ENCODE measurements around the gene SNX12.

SNX12 gene

DNA sequence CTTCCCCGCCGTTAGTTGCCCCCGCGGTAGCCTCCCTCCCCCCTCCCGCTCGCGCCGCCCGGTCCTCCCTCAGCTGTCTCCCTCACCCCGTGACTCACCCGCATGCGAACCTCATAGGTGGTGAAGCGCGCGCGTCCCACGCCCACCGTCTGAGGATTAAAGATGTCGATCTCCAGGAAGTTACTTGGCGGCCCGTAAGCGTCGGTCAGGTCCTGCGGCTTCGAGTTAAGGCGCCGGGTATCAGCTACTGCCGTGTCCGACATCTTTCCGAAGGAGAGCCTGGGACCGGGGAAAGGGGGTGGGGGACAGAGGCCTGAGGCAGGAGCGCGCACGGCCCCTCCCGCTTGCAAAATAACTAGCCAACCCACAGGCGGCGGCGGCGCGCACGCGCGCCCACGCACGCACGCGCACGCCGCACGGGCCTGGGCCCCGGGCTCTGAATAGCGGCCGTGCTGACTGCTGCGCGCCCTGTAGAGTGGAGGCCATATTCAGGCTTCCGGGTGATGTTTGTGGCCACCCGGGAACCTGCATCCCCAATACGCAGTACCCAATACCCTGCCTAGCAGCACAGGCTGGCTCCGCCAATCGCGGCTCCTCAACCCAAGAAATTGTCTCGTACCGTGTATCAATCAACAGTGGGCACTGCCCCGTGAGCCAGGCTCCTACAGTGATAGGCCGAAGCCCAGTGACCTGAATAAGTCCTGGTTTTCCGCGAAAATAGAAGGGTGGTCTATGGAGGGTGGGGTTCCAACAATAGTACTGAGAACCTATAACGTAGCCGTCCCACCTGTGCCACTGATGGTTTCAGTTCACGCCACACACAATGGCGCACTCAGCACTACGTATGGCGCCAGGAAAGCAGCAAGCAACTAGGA, at the start of gene SNX12:
Gene SNX12, minus strand, starts transcription at position 291 of the 875 bp plus-strand sequence. Its CDS starts 28 bp downstream, at position 263.
- peak; percentile 86 for DNase-seq

DNA sequence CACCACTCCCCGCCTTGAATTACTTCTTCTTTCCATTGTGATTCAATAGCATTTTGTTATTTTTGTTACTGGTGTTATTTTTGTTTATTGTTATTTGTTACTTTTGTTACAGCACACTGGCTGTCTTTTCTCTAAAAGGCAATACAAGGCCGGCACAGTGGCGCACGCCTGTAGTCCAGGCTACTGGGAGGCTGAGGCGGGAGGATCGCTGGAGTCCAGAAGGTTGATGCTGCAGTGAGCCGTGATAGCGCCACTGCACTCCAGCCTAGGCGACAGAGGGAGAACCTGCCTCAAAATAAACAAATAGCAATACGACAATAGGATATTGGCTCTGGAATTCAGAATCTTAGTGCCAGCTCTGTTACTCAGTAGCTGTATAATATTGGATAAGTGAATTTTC, 49.2 kb upstream of the SNX12 start:
- no peak for DNase-seq

DNA sequence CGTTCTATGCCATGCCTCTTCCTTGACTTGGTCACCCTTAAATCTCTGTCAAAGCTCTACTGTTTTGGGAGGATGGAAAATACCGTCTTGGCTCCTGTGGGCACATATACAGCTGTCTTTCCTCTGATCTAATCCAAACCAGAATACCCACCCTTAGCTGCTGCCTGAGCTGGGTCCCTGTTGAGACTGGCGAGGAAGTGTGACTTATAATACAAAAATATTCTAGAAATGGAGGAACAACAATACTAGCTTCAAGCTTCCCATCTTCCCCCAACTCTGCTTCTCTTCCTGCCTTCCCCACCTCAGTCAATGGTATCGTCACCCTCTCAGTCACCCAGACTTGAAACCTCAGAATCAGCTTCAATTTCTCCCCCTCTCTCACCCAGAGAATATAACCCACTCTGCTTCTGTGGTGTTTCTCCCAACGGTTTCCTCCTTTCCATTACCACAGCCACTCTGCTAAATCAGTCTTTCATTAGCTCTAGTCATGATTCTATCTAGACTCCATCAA, 43.8 kb upstream of the SNX12 start:
- DNase-seq, result no peak

DNA sequence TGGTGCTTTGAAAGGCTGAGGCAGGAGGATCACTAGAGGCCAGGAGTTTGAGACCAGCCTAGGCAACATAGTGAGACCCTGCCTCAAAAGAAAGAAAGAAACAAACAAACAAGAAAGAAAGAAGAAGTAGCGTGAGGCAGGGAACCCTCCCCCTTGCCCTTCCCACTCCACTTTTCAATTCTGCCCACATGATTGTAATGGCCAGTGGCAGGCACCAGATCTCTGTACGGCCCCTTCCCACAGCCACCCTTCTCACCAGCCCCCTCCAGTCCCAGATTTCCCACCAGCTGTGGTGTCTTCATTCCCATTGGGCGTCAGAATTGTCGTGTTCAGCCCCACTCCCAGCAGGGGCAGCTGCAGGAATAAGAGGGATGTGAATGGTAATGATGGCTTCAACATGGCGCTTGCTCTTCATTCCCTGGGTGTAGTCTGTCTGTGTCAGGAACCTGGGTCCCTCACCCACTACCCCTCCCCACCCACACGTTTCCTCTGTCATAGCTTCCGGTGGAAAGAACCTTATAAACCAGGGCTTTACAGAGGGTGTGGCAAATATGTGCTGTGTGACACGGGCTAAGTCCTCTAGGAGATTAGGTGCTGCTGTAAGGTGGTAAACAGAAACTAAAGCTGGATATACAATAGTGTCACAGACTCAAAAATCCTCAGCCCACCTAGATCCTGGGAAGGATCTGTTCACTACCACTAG, 43.2 kb upstream of the SNX12 start, which contains the start of gene IL2RG:
Gene IL2RG, minus strand, starts transcription at position 437 of the 703 bp plus-strand sequence. Its CDS starts 38 bp downstream, at position 399.
- DNase-seq, result peak; percentile 75

DNA sequence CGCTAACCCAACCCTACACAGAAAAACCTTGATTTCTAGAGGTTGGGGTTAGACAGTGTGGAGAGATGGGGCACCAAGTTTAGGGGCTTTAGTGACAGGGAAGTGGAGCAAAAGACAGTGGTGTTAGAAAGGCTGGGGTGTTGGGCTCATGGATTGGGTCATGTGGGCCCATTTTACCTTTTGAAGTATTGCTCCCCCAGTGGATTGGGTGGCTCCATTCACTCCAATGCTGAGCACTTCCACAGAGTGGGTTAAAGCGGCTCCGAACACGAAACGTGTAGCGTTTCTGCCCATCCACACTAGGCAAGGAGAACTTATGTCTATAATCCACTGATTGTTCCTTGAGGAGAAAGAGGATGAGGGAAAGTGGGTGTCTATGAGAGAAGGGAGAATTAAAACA, 40.9 kb upstream of the SNX12 start:
- DNase-seq, result no peak

DNA sequence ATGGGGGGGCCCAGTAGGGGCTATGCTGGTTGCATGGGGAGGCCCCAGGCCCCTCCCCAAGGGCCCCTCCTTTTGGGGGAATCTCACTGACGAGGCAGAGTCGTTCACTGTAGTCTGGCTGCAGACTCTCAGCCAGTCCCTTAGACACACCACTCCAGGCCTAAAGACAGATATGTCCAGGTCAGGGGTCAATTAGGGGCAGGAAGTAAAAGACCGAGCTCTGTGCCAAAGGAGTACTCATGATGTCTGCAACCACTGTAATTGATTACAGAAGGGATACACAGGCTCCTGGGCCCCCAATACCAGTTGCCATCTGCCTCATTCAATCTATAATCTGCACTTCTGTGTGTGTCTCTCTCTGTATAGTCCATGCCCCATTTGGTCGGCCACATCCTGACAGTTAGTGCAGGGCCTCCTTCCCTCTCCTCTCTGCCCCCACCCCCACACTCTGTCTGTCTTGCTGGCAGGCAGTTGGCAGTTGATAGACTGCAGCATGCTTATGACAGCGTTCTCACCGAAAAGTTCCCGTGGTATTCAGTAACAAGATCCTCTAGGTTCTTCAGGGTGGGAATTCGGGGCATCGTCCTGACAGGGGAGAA, 39.7 kb upstream of the SNX12 start:
- DNase-seq, result peak; percentile 46

DNA sequence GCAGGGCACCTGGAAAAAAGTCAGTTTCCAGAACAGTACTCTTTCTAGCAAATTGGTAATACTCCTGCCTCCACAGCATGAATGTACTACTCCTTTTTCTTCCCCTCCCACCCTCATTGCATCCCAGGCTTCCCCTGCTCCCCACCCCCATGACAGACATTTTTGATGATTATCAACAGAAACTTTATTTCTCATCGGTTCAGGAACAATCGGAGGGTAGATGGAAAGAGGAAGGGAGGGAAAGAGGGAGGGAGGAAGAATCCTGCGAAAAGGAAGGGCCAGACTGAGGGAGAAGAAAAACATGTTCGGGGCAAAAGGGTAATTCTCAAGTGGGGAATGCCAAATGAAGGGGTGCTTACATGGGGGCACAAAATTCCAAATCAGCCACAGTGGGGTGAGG, 39.1 kb upstream of the SNX12 start:
- DNase-seq, result no peak

DNA sequence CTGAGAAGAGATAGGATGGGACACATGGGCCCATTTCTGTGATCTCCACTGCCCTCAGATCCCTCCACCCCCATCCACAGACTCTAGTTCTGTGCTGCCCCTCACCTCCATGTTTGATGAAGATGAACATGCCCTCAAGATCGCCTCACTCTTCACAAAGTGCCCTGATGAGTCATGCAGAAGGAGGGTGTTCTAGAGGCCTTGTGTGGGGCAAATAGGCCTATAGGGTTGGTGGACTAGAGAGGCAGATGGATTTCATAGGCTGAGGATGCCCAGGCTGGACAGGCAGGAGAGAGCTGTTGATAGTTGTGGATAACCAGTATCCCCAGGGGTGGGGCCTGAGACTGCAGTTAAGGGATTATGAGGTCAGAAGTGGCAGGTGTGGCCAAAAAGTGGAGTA, 38.3 kb upstream of the SNX12 start, which contains the start of gene CXorf65:
Gene CXorf65, minus strand, starts transcription at position 314 of the 400 bp plus-strand sequence. Its CDS starts 184 bp downstream, at position 130.
- no peak for DNase-seq

DNA sequence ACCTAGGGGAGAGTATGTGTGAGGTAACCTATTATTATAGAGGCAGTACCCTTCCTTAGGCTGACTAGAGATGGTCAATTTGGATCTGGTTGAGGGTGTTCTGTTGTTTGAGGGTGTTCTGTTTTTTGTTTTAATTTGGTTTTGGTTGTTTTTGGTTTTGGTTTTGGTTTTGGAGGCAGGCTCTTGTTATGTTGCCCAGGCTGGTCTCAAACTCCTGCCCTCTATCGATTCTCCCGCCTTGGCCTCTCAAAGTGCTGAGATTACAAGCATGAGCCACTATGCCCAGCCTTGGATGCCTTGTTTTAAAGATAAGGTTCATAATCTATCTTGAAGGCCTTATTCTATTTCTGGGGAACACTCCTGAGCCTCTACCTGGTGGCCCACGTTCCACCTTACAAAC, 37.5 kb upstream of the SNX12 start:
- no peak for DNase-seq

DNA sequence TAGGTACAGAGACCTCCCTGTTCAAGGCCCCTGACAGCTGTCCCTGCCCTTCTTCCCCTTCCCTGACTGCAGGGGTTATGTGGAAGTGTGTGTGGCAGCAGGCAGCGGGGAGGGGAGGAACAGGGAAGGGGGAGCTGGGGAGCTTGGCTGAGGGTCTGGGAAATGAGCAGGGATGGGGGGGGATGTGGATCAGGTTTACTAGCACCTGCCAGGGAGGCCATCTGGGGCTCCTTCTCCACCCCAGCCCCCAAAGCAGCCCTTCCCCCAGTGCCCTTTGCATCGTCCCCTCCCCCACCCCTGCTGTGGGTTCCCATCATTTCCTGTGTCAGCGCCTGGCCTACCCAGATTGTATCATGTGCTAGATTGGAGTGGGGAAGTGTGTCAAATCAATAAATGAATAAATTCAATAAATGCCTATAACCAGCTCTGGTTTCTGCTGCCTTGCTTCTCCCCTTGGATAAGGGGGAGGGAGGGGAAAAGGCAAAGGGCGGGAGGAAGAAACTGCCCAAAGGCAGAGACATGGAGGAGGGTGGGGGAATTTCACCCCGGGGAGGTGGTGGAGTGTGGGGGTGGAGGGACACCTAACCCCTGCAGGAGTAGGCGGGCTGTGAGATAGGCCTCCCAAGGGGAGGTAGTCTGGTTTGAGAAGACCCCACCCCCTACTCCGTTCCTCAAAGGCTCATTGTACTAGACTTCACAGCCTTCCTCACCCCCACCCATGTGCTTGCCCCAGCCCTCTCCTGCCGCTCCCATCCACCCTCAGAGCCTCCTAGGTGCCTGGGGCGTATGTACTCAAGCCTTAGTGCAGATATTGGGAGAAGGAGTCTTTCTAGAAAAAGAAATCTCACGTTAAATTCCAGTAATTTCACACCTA, 35.2 kb upstream of the SNX12 start:
- DNase-seq, result peak; percentile 67

DNA sequence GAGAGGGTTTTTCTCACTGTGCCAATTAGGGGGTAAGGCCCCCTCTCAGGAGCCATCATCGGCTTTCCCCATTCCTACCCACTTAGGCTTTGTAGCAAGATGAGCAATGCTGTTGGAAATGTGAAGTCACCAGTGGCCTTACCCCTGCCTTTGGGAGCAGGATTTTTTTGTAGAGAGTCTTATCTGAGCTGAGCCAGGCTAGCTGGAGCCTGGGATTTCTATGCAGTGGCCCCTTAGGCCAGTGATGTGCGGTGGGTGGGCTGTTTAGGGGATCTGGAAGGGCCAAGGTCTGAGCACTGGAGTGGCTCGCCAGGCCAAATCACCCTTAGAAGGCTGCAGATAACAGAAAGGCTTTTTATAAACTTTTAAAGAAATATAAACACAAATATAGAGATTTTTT, 34.2 kb upstream of the SNX12 start:
- no peak for DNase-seq

DNA sequence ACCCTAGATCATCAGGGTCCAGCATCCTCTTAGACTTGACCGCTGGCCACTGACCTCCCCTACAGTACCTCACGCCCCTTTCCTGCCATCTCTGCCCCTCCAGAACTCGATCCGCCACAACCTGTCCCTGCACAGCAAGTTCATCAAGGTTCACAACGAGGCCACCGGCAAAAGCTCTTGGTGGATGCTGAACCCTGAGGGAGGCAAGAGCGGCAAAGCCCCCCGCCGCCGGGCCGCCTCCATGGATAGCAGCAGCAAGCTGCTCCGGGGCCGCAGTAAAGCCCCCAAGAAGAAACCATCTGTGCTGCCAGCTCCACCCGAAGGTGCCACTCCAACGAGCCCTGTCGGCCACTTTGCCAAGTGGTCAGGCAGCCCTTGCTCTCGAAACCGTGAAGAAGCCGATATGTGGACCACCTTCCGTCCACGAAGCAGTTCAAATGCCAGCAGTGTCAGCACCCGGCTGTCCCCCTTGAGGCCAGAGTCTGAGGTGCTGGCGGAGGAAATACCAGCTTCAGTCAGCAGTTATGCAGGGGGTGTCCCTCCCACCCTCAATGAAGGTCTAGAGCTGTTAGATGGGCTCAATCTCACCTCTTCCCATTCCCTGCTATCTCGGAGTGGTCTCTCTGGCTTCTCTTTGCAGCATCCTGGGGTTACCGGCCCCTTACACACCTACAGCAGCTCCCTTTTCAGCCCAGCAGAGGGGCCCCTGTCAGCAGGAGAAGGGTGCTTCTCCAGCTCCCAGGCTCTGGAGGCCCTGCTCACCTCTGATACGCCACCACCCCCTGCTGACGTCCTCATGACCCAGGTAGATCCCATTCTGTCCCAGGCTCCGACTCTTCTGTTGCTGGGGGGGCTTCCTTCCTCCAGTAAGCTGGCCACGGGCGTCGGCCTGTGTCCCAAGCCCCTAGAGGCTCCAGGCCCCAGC, 32.7 kb upstream of the SNX12 start:
- no peak for DNase-seq

DNA sequence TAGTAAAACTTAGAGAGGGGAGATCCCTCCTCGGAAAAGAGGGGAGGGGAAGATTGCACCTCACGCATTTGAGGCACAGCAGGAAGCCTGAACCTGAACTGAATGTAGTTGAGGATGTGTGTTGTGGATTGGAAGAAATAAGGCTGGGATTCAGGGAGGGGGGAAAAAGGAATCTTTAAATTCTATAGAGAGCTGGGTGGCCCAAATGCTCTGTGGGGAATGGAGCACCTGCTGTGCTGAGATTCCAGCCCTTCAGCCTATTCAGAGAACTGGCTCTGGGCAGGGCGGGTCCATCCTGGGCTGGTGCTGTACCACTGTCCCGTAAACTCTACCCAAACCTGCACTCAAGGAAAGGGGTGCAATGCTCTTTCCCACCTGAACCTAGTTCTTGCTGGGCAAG, 31.6 kb upstream of the SNX12 start:
- DNase-seq, result no peak

DNA sequence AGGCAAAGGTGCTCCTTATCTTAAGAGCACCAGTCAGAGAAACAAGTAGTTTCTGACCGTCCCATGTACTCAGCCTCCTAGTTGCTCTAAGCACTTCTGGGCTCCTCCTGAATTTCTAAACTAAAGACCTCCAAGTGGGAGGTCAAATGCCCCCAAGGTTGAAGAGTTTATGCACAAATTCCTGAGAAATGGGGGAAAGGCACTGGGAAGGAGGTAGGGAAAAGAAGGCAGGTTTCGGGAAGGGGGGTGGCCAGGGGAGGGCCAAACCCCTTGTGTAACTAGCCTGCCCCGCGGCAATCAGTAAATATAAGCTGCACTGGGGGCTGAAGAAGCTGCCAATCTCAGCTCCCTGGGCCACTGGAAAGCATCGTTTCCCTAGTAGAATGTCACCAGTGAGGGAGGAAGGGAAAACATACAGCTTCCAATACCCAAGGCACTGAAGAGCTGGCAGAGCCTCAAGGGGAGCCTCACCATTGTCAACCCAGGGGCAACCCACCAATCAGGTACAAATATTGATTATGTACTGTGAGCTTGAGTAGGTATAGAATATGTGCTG, 30.9 kb upstream of the SNX12 start:
- DNase-seq, result no peak

DNA sequence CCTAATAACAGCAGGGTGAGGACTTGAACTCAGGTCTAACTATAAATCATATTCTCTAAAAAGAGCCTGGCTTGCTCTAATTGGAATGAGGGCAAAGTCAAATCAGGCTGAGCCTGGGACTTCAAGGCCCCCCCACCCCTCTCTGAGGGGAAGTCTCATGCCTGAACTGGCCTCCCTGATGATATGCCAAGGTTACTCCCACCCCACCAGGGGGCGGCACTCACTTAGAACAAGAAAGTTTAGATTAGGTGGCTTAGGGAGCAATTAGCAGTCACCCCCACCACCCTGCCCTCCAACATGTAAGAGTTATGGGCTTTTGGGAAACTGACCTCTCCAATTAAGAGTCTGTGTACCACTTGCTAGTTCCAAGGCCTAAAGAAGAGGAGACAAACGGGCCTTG, 30.2 kb upstream of the SNX12 start:
- peak; percentile 75 for DNase-seq

DNA sequence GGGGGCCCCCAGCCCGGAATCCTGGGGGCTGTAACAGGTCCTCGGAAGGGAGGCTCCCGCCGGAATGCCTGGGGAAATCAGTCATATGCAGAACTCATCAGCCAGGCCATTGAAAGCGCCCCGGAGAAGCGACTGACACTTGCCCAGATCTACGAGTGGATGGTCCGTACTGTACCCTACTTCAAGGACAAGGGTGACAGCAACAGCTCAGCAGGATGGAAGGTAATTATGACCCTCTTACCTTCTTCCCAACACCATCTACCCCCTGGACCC, 28.6 kb upstream of the SNX12 start:
- DNase-seq, result no peak

DNA sequence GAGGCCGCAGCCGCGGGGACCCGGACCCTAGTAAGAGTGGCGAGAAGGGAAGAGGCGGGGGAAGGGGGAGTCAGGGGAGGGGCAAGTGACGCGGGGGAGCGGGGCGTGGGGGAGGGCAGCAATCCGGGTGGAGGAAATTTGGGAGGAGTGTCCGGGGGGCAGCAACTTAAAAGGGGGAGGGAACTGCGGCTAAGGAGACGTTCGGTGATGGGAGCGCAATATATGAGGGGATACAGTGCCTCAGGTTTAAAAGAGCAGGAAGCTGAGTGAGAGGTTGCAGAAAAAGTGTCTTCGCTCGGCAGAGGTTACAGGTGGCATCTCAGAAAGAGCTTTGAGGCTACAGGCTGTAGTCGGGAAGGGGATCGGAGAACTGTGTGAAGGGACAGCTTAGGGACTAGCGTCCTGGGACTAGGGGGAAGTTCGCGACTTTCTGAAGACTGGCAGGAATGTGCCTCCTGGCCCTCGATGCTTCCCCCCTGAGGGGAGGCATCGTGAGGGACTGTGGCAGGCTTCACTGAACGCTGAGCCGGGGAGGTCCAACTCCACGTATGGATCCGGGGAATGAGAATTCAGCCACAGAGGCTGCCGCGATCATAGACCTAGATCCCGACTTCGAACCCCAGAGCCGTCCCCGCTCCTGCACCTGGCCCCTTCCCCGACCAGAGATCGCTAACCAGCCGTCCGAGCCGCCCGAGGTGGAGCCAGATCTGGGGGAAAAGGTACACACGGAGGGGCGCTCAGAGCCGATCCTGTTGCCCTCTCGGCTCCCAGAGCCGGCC, 28.0 kb upstream of the SNX12 start:
- DNase-seq, result no peak

DNA sequence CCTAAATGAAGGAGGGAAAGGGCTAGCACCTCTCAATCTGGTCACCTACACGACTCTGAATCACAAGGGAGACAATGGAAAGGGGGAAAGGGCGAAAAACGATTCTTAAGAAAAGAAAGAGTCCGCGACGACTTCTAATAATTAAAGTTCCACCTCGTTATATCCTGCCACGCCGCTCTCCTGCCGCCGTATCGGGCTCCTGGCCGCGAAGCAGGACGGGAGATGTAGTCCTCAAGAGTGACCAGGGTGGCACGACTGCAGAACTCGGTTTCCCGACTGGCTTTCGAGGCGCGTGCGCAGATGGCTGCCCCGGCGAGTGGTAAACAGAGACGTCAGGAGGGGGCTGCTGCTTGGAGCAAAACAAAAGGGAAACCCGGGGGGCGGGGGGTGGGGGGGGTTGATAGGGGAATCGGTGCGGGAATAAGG, 27.4 kb upstream of the SNX12 start, which contains the start of gene FOXO4:
Gene FOXO4, plus strand, starts transcription at position 297 of the 426 bp plus-strand sequence. CDS start 678 bp downstream, outside the sequence.
- peak; percentile 88 for DNase-seq

DNA sequence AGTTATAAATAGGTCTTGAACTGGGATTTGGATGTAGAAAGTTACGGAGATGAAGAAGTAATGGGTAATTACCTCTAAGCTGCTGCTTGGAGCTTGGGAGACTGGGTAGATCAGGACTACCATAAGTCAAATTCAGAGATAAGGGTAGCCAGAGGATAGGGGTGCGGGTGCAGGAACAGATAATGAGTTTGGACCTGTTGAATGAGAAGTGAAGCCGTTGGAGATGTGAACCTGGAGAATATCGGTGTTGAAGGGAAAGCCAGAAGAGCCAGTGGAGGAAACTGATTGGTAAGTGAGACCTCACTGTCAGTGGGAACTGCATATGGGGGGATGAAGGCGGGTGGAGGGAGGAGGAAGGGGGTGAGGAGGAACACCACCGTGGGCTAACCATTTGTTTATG, 26.9 kb upstream of the SNX12 start:
- no peak for DNase-seq

DNA sequence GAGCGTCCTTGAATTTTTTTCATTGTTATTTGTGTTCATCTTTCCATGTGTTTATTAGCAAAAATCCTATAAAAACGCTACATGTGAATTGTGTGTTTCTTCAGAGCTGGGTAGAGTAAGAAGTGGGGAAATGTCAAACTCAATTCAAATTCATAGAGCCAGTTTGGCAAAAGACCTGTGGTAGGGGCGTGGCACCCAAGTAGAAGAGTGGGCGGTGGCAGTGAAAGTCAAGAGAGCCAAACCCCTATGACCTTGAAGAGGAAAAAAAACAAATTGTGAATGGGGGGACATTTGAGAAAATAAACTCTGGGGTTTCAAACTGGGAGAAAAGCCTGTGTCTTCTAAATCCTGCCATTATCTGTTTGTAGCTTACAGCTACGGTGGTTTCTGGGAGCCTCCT, 23.1 kb upstream of the SNX12 start:
- no peak for DNase-seq

Measured in stimulated activated CD8-positive, alpha-beta memory T cell treated with anti-CD3 and anti-CD28 coated beads, Interleukin-4, amount 100 ng/mL, for 48 hours (primary cell).